ENCODE results near the gene PAEP. TPM values are rescaled to one million over a fixed set of nuclear protein-coding genes. Genes with fewer than 3 reads are reported as not detected.
"Not testable (repeated sequence)": the region's sequence is repeated elsewhere in the genome, so short reads cannot be mapped to it uniquely, and the experiment has no call there.

PAEP gene
- total RNA-seq: not detected
- long read RNA-seq: 0 reads

DNA sequence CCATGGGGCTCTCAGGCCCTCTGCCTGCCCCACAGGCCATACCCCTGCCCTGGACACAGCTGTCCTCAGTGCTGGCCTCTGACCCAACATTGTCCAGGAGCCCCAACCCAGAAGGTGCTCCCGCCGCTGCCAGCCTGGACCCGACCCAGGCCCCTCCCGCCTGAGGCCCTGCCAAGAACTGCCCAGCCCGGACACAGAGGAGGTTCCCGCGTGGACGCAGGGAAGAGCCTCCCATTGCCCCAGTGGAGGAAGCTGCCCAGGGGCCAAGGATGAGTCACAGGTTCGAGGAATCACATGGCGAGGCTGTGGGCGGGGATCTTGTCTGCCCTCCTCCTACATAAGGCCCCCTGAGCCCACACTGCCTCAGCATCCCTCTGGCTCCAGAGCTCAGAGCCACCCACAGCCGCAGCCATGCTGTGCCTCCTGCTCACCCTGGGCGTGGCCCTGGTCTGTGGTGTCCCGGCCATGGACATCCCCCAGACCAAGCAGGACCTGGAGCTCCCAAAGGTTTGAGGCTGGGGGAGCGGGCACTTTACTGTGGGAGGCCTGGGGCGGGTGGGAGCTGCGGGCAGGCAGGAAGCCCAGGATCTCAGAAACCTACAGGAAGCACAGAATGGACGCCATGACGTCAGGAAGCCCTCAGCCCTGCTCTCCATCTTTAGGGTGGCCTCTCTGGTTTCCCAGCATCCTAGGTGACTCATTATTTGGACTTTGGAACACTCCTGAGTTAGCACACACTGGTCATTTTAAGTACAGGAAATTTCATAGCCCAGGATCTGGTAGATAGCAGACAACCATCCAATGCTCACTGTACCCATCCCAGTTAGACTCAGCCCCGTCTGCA lies at the start of gene PAEP:
Gene PAEP, plus strand, starts transcription at position 366 of the 844 bp plus-strand sequence.
- intact Hi-C loops (cut with micrococcal nuclease): no loop called here

DNA sequence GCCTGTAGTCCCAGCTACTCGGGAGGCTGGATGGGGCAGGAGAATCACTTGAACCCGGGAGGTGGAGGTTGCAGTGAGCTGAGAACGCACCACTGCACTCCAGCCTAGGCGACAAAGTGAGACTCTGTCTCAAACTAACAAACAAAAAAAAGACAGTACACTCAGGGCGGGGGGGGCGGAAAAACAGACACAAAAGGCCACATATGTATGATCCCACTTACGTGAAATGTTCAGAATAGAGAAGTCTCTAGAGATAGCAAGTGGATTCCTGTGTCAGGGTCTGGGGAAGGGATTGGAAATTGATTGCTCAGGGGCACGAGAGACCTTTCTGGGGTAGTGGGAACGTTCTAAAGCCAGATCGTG lies 49.3 kb upstream of the PAEP start:
- intact Hi-C loops (cut with micrococcal nuclease): no loop called here
- ATAC-seq (no peak), DNase-seq (no peak)

More for the DNA sequence above, at the start of gene PAEP:
- no peak for DNase-seq
- ATAC-seq: no peak

DNA sequence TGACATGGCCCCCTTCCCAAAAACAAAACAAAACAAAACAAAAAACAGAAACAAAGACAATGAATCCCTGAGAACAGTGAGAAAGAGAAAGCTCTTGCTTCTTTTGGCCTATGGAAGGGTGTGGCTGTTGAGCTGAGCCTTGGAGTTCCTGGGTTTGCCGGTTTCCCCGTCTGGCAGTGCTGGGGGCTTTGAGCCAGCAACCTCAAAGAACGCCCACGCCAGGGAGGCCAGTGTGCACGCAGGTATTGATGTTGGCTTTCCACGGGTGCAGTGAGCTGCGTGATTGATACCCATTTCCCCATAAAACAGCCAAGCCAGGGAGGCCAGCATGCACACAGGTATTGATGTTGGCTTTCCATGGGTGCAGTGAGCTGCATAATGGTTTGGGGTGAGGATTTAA lies 48.7 kb upstream of the PAEP start:
- DNase-seq (no peak), ATAC-seq (no peak)
- intact Hi-C loops (cut with micrococcal nuclease): no loop called here

DNA sequence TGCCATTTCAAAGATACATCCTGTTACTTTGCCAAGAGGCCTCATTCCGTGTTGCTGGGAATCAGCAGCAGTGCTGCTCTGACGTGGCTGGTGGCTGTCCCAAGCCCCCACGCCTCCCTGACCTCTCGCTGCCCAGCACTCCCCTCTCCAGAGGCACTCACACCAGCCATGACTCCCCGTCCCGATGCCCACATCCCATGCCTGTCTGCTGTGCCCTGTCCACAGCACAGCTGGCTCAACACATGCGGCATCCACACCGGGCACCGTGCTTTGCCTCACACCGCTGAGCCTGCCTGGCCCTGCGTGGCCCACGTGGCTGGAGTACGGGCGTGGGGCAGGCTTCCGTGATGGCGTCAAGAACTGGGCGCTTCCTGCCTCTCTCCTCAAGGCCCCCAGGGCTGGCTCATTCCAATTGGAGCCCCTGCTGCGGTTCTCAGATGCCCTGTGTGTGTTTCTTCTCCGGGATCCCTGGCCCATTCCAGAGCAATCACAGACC lies 48.2 kb upstream of the PAEP start:
- ATAC-seq (no peak), DNase-seq (no peak)
- intact Hi-C loops (cut with micrococcal nuclease): no loop called here

DNA sequence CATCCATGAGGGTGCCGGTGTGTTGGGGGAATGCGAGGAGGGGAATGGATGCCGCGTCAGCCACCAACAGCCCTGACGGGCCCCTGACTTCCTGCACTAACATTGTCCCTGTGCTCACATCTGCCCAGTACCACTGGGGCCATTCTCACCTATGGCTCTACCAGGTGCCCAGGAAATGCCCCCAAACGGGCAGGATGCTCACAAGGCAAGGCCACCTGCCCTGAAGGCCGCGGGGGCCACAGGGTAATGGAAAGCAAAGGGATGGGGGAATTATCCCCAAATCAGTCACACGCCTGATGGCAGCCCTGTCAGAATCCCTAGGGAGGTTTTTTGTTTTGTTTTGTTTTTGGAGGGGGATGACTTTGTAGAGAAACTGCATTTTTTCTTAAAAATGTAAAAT lies 47.6 kb upstream of the PAEP start:
- intact Hi-C loops (cut with micrococcal nuclease); DNase-seq; ATAC-seq: not testable (repeated sequence)

DNA sequence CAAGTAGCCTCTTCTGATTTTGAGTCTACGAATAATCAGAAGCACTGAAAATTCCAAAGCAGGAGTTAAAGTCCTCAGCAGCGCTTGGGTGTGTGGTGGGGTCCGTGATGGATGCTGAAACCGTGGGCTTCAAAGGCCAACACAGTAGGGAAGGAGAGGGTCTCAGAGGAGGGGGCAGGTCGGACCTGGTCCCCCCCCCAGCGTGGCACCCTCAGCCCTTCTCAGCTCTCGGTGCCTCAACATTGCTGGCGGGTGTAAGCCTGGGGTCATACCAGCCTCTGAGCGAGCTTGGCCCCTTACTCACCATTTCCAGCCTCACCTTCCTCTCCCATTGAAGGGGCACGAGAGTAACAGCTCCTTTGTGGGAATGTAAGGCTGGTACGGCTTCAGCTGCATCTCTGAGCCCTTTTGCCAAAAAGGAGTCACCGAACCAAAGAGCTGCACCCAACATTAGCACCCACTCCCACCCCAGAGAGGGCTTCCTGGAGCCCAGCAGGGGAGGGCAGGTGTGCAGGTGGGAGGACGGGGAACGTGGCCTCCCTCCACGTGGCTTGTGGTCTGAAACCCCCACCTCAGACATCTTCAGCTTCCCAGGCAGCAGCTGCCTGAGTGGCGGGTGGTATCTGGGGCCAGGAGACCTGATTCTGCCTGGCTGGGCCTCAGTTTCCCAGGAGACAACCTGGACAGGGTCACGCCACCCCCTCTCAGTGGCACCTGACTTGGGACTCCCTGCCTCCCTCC lies 47.0 kb upstream of the PAEP start:
- ATAC-seq: no peak
- intact Hi-C loops (cut with micrococcal nuclease): no loop called here
- no peak for DNase-seq

DNA sequence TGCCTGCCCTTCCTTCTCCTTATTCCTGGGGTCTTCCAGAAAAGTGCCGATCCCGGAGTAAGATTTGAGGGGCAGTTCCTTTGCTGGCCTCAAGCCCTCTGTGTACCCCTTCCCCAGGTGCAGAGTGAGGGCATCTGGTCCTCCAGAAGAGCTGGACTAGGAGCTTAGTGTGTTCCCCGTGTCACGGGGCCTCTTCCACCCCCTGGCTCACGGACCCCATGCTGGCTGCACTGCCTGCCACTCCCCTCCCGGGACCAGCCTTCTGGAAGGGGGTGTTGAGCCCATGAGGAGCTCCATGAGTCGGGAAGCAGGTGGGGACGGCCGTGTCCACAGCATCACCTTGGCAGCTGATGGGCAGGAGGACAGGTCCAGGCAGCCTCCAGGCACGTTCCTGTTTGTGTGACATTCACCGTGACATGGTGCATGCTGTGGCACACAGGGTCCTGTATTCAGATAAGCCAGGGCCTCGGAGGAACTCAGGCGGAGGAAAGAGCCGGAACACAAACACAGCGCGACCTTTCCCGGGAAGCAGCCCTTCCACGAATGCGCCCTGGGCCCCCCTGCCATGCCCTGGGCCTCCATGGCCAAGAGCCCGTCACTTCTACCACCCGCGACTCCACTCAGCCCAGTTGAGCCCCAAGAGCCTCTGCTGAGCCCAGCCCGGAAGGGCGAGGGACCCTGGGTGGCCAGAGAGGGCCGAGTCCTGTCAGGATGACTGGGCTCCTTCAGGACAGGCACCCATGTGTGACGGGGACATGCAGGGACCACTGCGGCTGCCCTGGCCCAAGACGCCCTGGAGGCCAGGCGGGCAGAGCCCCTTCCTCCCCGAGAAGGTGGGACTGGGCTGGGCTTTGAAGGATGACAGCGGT lies 46.2 kb upstream of the PAEP start:
- no peak for DNase-seq
- no peak for ATAC-seq

DNA sequence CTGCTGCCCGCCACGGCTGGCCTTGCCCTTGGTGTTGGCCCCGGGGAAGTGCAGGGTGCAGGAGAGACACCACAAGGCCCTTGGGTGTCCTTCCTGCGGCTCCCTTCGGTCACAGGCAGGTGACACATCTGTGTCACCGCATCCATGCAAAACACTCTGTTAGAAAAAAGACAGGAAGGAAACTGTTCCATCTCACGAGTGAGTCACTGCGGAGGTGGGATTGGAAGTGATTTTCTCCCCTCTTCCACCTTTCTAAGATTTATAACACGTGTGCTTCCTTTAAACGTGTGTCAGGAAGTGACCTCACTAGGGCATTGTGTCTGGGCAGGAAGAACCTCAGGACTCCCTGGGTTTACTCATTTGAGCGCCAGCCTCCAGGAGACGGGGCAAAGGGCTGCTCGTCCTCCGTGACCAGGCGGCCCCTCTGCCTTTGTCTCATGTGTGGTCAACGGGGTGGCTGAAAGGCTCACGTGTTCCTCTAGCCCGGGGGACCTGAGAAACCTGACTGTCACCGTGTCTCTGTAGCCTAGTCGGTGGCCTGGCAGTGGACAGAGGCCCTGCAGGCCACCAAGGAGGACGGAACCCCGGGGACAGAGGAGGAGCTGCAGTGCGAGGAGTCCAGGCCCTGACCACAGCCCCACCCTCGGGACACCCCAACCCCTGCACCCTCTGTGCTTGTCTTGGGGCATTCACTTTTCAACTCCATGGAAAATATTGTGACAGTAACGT lies 45.3 kb upstream of the PAEP start:
- no peak for DNase-seq
- intact Hi-C loops (cut with micrococcal nuclease): no loop called here
- ATAC-seq: no peak

More for the DNA sequence above, 46.2 kb upstream of the PAEP start:
- intact Hi-C loops (cut with micrococcal nuclease): no loop called here

DNA sequence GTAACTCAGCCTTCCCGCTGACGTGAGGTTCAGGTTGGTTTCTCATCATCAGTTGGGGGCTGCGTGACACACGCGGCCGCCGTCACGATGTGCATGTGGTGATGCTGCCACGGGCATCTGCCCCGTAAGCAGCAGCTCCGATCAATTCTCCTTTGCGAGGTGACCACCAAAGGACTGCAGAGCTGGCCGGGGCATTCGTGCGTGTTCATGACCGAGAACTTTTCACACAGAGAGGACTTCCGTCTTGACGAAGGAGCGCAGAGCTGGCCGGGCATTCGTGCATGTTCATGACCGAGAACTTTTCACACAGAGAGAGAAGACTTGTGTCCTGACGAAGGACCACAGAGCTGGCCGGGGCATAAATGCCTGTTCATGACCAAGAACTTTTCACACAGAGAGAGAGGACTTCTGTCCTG lies 44.1 kb upstream of the PAEP start:
- no peak for ATAC-seq
- DNase-seq: no peak
- intact Hi-C loops (cut with micrococcal nuclease): no loop called here

DNA sequence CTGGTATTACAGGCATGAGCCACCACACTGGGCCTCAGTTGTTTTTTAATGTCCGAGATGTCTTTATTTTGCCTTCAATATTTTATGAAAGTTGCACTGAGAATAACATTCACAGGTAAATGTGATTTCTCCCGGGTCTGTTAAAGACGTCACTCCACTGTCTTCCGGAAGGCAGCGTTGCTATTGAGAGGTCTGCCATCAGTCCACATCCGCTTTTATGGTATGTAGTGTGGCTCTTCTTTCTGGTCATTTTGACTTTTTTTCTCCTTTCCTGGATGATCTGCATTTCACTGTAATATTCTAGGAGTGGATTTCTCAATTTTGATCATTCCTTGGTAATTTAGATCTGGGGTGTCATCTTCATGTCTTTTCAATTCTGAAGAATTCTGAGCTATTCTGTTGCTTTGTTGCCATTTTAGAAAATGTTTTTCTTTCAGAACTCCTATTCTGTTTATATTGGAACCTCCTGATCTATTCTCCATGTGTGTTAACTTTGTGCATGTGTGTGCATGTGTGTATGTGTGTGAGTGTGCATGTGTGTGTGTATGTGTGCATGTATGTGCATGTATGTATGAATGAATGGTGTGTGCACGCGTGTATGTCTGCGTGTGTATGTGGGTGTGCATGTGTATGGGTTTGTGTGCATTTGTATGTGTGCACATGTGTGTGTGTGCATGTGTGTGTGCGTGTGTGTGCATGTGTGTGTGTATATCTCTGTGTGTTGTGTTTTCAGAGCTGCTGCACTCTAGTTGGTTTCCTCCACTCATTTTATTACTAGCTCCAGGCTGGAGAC lies 42.2 kb upstream of the PAEP start:
- intact Hi-C loops (cut with micrococcal nuclease): no loop called here
- DNase-seq: no peak
- ATAC-seq: no peak

DNA sequence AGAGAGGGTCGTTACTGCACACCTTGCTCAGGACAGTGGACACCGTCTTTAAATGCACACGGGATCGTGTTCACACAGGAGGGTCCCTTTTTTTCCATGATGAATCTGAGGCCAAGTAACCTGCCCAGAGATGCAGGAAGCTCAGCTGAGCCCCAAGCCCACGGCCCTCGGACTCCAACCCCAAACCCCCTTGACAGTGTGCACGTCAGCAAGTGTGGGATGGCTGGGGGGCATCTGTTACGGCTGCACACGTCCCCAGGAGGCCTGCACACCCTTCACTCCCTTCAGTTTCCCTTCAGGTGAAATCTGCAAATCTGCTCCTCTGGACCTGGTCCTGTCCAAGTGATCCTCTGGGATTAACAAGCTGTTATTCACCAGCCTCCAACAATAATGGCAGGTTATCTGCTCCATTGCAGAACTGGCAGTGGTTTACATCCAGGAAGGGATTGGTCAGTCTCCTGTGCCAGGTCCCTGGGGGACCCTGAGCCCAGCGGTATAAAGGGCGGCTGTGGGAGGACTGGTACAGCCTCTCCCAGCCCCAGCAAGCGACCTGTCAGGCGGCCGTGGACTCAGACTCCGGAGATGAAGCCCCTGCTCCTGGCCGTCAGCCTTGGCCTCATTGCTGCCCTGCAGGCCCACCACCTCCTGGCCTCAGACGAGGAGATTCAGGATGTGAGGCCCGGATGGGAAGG lies 40.5 kb upstream of the PAEP start, which contains the start of gene LCN1:
Gene LCN1, plus strand, starts transcription at position 525 of the 692 bp plus-strand sequence. Its CDS starts 58 bp downstream, at position 583.
- ATAC-seq (no peak), DNase-seq (no peak)
- intact Hi-C loops (cut with micrococcal nuclease): no loop called here

DNA sequence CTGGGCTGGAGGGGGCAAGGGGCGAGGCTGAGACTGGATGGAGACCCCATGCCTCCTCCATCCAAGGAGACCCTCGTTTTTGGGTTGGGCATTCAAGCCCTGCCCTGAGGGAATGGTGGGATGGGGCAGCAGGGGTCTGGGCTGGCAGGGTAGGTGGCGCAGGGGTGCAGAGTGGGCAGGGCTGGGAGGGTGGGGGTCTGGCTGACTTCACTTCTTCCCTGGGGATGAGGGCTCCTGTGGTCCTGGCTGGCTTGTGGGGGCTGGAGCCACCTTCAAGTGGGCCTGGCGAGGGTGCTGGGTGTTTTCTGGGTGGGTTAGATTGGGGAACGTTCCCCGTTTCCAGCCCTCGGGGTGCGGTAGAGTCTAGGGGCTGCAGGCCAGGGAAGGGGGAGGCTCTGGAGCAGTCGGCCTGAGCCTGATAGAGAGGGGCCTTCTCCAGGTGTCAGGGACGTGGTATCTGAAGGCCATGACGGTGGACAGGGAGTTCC lies 39.9 kb upstream of the PAEP start:
- intact Hi-C loops (cut with micrococcal nuclease): no loop called here
- DNase-seq: no peak
- no peak for ATAC-seq

DNA sequence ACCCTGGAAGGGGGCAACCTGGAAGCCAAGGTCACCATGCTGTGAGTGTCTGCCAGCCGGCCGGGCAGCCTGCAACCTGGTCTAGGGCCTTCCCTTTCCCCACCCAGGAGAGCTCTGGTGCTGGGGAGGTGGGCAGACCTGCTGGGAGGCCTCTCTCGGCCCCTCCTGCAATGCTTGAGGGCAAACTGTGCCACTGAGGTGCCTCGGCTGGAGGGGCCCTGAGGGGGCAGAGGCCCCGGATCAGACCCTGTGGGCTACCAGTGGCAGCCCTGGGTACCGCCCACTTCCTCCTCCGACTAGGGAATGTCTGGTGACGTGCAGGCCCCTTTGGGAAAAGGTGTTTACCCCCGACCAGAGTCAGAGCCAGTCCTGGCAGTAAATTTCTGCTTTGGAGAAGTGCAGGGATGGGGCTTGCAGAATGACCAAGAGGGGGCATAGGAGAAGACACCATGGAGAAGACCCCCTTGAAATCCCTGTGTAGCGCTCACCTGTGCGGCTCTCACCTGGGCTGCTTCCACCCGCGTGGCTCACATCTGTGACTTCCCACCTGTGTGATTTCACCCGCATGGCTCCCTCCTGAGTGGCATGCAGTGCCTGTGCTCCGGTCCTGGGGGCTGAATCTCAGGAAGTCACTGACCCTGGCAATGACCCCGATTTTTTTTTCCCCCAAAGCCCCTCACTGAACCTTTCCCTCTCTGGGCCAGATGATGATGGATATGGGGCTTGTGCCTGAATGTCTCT lies 39.2 kb upstream of the PAEP start:
- intact Hi-C loops (cut with micrococcal nuclease): no loop called here
- ATAC-seq: no peak
- DNase-seq: no peak

DNA sequence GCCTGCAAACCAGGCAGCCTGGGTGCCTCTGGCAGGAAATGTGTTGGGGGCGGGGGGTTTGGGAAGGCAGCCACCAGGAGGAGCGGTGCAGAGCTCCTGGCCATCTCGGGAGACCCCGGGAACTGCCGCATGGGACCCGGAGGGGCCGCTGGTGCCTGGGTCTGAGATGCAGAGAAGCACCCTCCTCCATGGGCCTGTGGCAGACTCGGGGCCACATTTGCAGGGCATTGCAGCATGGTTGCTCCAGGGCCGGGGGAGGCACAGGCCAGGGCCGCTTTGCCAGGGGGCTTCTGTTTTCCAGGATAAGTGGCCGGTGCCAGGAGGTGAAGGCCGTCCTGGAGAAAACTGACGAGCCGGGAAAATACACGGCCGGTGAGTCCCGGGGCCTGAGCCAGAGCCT lies 38.6 kb upstream of the PAEP start:
- intact Hi-C loops (cut with micrococcal nuclease): no loop called here
- DNase-seq (no peak), ATAC-seq (no peak)

DNA sequence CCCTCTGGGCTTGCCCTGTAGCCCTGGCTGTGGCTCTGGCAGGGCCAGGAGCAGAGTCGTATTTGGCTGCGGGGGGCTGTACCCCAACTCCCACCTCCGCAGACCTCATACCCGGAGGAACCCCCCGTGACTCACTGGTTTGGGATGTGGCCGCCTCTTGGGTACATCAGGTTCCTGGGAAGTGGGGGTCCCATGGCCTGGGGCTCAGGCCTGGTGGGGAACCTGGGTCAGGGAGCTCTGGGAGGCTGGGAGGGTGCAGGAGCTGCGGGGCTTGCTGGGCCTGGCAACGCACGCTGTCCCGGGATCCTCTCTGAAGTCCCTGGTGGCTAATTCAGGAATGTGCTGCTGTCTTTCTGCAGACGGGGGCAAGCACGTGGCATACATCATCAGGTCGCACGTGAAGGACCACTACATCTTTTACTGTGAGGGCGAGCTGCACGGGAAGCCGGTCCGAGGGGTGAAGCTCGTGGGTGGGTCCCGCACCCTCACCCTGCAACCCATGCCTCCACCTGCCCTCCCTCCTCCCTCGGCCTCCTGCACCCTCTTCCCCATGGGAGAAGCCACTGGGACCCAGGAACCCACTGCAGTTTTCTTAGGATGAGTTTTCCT lies 37.9 kb upstream of the PAEP start:
- no peak for DNase-seq
- ATAC-seq: no peak
- intact Hi-C loops (cut with micrococcal nuclease): no loop called here

DNA sequence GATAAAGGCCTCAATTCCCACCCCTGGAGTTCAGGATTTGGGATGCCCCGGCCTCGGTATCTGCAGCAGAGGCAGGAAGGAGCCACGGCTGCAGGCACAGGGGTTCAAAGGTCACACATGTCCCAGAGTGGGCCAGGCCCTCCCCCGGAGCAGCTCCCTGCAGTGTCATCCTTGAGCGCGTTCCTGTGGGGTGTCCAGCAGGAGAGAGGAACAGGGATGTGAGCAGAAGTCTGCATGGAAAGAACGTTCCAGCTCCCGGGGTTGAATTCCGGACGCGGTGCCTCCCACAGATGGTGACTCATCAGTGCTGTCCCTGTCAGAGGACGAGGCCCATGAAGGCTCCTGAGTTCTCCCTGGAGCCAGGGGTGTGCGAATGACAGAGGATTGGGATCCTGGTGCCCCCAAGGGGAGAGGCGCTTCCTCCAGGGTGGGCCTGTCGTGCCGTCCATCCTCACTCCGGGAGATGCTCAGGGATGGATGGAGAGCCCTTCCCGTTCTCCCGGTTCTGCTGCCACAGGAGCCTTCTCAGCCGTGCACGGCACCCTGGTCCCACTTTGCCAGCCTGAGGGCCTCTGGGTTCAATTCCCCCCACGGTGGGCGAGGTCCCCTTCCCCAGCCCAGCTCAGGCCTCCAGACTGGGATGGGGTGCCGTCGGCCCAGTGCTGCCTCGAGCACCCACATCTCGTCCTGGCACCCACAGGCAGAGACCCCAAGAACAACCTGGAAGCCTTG lies 37.3 kb upstream of the PAEP start:
- no peak for ATAC-seq
- DNase-seq: no peak

More for the DNA sequence above, 37.3 kb upstream of the PAEP start:
- intact Hi-C loops (cut with micrococcal nuclease): no loop called here
